Measurements from ENCODE around the gene ENTPD8. TPM values are rescaled to one million over a fixed set of nuclear protein-coding genes. Genes with fewer than 3 reads are reported as not detected.

ENTPD8 gene
- total and polyA plus RNA-seq, 10 of the 15 experiments (the other 5 are each of a cell fraction or from before 2014, with no cell fraction given), result not detected

- POLR2A ChIA-PET, result interaction anchor here (0.5 to 1.0 kb wide), 3 partner anchors 72 to 308 kb away, joined by 3 to 5 read pairs (median 4); no protein-coding TSS in a partner anchor
- in situ Hi-C loops (cut with MboI) (no loop called here), intact Hi-C loops (cut with micrococcal nuclease; ENCODE audit: unreplicated experiment) (no loop called here)
- 0 out of 2 replicates have a peak, but pooled peaks have one; percentile 27 for TF ChIP-seq TAF1 (IDR thresholded peaks at IDR 0.05; ENCODE audit: borderline replicate concordance, low read depth, low read length)
- TF ChIP-seq BCL11A (IDR thresholded peaks at IDR 0.05; ENCODE audit: low read depth, low read length), result no peak
- peak; percentile 85 for TF ChIP-seq BACH1 (IDR thresholded peaks at IDR 0.05; ENCODE audit: borderline replicate concordance)
- no peak for TF ChIP-seq ATF2 (IDR thresholded peaks at IDR 0.05; ENCODE audit: low read length)
- no peak for TF ChIP-seq ZBTB11 (CRISPR knock-in tag; IDR thresholded peaks at IDR 0.05)
- peak; percentile 39; the same call in 1 of the 2 replicates for TF ChIP-seq POLR2AphosphoS5 (IDR thresholded peaks at IDR 0.05; ENCODE audit: low read length)
- 0 out of 2 replicates have a peak, but pooled peaks have one; percentile 24 for TF ChIP-seq STAT1 (conservative IDR thresholded peaks at IDR 0.05)
- TF ChIP-seq CHD2 (IDR thresholded peaks at IDR 0.05; ENCODE audit: borderline replicate concordance, low read depth, low read length), result 0 out of 2 replicates have a peak, but pooled peaks have one; percentile 37
- TF ChIP-seq ZNF217 (IDR thresholded peaks at IDR 0.05), result peak; percentile 35; the same call in 1 of the 2 replicates
- TF ChIP-seq CREM (IDR thresholded peaks at IDR 0.05; ENCODE audit: low read depth), result peak; percentile 78
- 0 out of 2 replicates have a peak, but pooled peaks have one; percentile 12 for TF ChIP-seq NFYB (IDR thresholded peaks at IDR 0.05; ENCODE audit: insufficient read depth, low read depth, low read length)
- peak; percentile 88 for TF ChIP-seq LARP7 (IDR thresholded peaks at IDR 0.05)
- TF ChIP-seq IKZF2 (IDR thresholded peaks at IDR 0.05), result no peak
- 0 out of 2 replicates have a peak, but pooled peaks have one; percentile 25 for TF ChIP-seq IRF3 (IDR thresholded peaks at IDR 0.05)
- TF ChIP-seq NR2F1 (conservative IDR thresholded peaks at IDR 0.05), result peak; percentile 78
- TF ChIP-seq TCF7 (IDR thresholded peaks at IDR 0.05; ENCODE audit: borderline replicate concordance), result no peak
- TF ChIP-seq SUZ12 (IDR thresholded peaks at IDR 0.05; ENCODE audit: unreplicated experiment), result no peak
- TF ChIP-seq, protein P1, sequence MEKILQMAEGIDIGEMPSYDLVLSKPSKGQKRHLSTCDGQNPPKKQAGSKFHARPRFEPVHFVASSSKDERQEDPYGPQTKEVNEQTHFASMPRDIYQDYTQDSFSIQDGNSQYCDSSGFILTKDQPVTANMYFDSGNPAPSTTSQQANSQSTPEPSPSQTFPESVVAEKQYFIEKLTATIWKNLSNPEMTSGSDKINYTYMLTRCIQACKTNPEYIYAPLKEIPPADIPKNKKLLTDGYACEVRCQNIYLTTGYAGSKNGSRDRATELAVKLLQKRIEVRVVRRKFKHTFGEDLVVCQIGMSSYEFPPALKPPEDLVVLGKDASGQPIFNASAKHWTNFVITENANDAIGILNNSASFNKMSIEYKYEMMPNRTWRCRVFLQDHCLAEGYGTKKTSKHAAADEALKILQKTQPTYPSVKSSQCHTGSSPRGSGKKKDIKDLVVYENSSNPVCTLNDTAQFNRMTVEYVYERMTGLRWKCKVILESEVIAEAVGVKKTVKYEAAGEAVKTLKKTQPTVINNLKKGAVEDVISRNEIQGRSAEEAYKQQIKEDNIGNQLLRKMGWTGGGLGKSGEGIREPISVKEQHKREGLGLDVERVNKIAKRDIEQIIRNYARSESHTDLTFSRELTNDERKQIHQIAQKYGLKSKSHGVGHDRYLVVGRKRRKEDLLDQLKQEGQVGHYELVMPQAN (conservative IDR thresholded peaks at IDR 0.05), result peak; percentile 70; the same call in 1 of the 2 replicates
Observed at GRCh38 chr9:137459152-137459600, 18.0 kb upstream of the ENTPD8 start, which contains the start of gene NSMF. Gene NSMF (minus strand): TSS chr9:137459334. CDS start chr9:137459102, 232 bp downstream.

More at GRCh38 chr9:137459152-137459600, 18.0 kb upstream of the ENTPD8 start, which contains the start of gene NSMF:
- Histone ChIP-seq H3K27ac (ENCODE audit: control insufficient read depth, insufficient read depth) (peak within 1 kb of the TSS; percentile 61), H3K4me2 (ENCODE audit: control insufficient read depth, insufficient read depth) (peak within 1 kb of the TSS; percentile 98), H3K4me3 (peak within 1 kb of the TSS; percentile 90), H3K9ac (ENCODE audit: control insufficient read depth, insufficient read depth, low read length) (peak within 1 kb of the TSS; percentile 76), H3K79me2 (ENCODE audit: control insufficient read depth, insufficient read depth, low read length) (peaks cover 9% of the 10 kb centered on the region), H2AFZ (ENCODE audit: control insufficient read depth, low read depth, low read length) (peak within 1 kb of the TSS; percentile 89), H4K20me1 (ENCODE audit: control insufficient read depth, insufficient read depth) (no peaks in the 10 kb centered on the region), H3K4me1 (ENCODE audit: control insufficient read depth, insufficient read depth, low read length) (peaks cover 35% of the 10 kb centered on the region), H3K9me3 (replicated peaks; ENCODE audit: control insufficient read depth, insufficient read depth, low read length) (no peaks in the 10 kb centered on the region), H3K36me3 (ENCODE audit: control insufficient read depth in 2 of 2, insufficient read depth in 2 of 2, low read length in 1 of 2) (no peaks in the 10 kb centered on the region), H3K27me3 (replicated peaks in 1 of 2; ENCODE audit: control insufficient read depth in 2 of 2, insufficient read depth in 2 of 2, low read length in 1 of 2) (no peaks in the 10 kb centered on the region)
- no TSS peak for BruUV-seq (replicated peaks)
- no peak for DNase-seq (ENCODE audit: low read depth, low spot score)
- SMC1A ChIA-PET (ENCODE audit: uncharacterized antibody, unreplicated experiment), result no interaction called here
- under 1% methylated on average over 27 of the region's 62 CpGs for WGBS (ENCODE audit: insufficient coverage, insufficient replicate concordance, low lambda C conversion rate, missing lambda C conversion rate)
- CTCF ChIA-PET, result interaction anchor here (1.0 to 1.3 kb wide), 3 partner anchors 13 to 157 kb away, joined by 3 to 6 read pairs (median 4); partner anchors contain the start of gene NRARP
- ATAC-seq, result peak; percentile 66
- peak; percentile 78 for FAIRE-seq
- RAD21 ChIA-PET (ENCODE audit: unreplicated experiment), result no interaction called here
